GM10248 (cell line): ENCODE data around the gene CLDND2.

Experiments used
- CTCF ChIA-PET: fragments of 300-600 bp; sonication (Branson Sonifier 250); formaldehyde crosslinking; extraction: SDS; loops from one replicate; lab custom pipeline; 2021; ENCODE audit warnings: antibody characterized with exemption; lab: Yijun Ruan, JAX
- POLR2A ChIA-PET: fragments of 350-650 bp; sonication (Branson Sonifier 250); formaldehyde crosslinking; extraction: SDS; loops from one replicate; lab custom pipeline; 2020; ENCODE audit warnings: antibody characterized with exemption; lab: Yijun Ruan, JAX
- DNase-seq: peaks from one replicate; pipeline ENCODE4 v3.0.0; 2012; ENCODE audit errors: extremely low spot score
- TF ChIP-seq, protein P1 (sequence below): IDR thresholded peaks from 2 replicates; pipeline ENCODE4 v1.5.1; 2012; ENCODE audit warnings: mild to moderate bottlenecking, low read depth; ENCODE audit errors: extremely low read depth, missing control alignments, control extremely low read depth

CLDND2 gene

DNA sequence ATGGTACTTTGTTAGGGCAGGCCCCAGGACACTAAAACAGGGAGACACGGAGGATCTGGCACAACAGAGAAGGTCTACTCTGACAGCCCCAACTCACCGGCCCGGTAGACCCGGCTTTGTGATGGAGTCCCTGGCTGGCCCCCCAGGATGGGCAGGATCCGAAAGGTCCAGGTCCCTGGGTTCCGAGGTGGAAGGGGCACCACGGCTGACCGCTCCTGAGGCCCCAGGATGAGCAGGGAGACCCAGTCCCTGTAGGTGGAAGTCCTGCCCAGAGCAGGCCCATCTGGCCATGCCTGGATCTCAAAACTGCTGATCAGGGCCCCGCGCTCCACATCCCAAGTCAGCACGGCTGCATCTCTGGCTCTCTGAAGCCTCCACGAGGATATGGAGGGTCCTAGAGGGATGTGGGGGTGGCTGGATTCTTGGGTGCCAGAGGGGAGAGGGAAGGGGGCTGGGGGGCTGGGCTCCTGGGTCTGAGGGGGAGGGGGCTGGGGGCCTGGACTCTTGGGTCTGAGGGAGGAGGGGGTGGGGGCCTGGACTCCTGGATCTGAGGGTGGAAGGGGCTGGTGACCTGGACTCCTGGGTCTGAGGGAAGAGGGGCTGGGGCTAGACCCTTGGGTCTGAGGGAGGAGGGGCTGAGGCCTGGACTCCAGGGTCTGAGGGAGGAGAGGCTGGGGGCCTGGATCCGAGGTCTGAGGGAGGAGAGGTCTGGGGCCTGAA, 31.5 kb downstream of the CLDND2 start:
- ChIA-PET POLR2A (no interaction called here), CTCF (interaction anchor here (0.6 to 1.1 kb wide), 6 partner anchors 22 to 321 kb away, joined by 3 to 15 read pairs (median 4); partner anchors contain the start of gene ETFB)
- TF ChIP-seq, protein P1, sequence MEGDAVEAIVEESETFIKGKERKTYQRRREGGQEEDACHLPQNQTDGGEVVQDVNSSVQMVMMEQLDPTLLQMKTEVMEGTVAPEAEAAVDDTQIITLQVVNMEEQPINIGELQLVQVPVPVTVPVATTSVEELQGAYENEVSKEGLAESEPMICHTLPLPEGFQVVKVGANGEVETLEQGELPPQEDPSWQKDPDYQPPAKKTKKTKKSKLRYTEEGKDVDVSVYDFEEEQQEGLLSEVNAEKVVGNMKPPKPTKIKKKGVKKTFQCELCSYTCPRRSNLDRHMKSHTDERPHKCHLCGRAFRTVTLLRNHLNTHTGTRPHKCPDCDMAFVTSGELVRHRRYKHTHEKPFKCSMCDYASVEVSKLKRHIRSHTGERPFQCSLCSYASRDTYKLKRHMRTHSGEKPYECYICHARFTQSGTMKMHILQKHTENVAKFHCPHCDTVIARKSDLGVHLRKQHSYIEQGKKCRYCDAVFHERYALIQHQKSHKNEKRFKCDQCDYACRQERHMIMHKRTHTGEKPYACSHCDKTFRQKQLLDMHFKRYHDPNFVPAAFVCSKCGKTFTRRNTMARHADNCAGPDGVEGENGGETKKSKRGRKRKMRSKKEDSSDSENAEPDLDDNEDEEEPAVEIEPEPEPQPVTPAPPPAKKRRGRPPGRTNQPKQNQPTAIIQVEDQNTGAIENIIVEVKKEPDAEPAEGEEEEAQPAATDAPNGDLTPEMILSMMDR: no peak
- DNase-seq: no peak

DNA sequence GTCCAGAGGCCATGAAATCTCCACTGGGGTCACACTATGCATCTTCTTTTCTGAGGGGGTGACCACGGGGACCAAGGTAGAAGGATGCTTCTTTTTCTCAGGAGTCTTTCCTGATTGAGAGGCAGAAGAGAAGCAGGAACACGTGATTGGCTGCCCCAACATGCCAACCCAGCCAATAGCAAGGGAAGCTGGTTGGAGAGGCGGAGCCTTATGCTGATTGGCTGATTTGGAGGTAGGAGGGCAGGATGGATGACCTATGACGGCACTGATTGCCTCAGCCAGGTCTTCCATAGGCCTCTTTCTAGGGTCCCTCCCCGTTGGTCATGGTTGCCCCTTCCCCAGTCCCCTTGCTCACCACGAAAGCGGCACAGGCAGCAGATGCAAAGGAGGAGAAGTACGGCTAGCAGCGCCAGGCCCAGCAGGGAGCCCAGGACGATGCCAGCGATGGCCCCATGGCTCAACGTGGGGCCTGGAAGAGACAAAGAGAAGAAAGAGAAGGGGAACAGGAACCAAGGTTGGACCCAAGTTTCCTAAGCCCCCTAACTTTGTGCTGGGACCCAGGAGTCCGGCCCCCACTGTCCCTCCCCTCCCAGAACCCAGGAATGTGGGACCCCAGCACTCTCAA, 34.9 kb downstream of the CLDND2 start:
- ChIA-PET POLR2A (no interaction called here), CTCF (no interaction called here)
- DNase-seq: no peak
- TF ChIP-seq, protein P1: no peak

DNA sequence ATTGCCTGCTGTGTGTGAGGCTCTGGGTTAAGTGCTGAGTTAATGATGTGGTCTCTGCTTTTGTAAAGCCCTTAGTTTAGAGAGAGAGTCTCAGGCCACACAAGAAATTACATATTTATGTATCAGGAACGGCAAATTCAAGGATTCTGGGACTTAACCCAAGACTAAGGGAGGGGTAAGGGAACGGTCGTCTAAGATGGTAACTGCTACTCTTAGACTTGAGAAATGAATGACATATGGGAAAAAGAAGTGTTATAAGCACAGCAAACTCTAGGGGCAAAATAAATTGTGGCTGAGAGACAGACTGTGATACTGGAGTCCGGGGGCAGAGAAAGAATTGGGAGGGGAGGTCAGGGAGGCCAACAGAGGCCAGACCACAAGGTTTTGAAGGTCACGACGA, 37.1 kb downstream of the CLDND2 start:
- ChIA-PET POLR2A (no interaction called here), CTCF (interaction anchor here (1.1 kb wide), 1 partner anchor 8 kb away, joined by 4 read pairs; no protein-coding TSS in a partner anchor)
- DNase-seq: no peak
- TF ChIP-seq, protein P1: no peak

DNA sequence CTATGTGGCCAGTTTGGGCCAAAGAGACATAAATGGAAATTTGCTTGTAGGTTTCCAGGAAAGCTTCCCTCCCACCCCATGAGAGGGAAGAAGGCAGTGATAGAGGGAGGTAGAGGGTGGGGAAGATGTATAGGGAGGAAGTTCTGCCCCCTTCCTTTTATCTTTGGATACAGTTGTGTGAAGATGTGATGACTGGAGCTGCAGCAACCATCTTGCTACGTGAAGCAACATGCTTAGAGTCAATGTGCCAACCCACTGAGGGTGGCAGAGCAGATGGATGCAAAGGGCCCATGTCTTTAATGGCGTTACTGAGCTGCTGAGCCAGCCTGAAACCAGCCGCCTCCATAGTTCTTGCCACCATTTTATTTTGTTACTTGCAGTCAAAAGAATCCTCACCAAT, 37.6 kb downstream of the CLDND2 start:
- ChIA-PET CTCF (interaction anchor here (1.1 kb wide), 1 partner anchor 8 kb away, joined by 4 read pairs; no protein-coding TSS in a partner anchor), POLR2A (no interaction called here)
- TF ChIP-seq, protein P1: no peak
- DNase-seq: no peak

DNA sequence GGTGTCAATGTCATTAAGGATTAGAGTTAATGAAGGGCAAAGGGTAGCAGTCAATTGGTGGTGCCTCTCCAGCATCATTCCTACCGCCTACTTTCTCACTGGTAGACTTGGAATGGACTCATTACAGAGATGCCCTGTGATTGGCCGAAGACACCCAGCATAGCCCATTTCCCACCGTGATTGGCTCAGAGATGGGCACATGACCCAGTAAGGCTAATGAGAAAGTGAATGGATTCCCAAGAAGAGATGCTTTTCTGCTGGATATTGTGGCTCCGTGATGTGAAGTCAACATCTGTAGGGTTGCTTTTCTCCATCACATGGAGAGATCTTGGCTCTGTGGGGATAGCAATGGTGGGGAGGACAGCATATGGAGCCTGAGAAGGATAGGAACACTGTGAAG, 38.4 kb downstream of the CLDND2 start:
- TF ChIP-seq, protein P1: no peak
- no peak for DNase-seq
- CTCF ChIA-PET: interaction anchor here (1.1 kb wide), 1 partner anchor 9 kb away, joined by 4 read pairs; no protein-coding TSS in a partner anchor
- POLR2A ChIA-PET: no interaction called here

DNA sequence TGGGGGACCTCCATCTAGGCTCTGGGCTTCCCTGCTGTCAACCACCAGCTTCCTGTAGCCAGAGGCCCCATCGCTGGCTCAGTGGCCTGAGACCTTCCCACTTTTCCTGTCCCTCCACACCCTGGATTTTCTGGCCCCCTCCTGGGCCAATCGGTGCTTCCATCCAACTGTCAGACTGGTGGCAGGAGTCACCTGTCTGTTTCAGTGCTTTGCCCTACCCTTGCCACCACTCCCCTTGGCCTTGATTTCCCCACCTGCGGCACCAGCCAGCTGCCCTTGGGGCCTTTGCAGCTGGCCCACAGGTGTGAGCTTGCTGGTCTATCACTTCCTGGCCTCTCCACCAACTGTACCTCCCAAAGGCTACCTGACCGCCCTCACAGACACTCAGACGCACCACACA, 39.4 kb downstream of the CLDND2 start:
- TF ChIP-seq, protein P1: no peak
- no peak for DNase-seq
- ChIA-PET CTCF (no interaction called here), POLR2A (no interaction called here)
